ENCODE data around the gene HIVEP3.

DNA sequence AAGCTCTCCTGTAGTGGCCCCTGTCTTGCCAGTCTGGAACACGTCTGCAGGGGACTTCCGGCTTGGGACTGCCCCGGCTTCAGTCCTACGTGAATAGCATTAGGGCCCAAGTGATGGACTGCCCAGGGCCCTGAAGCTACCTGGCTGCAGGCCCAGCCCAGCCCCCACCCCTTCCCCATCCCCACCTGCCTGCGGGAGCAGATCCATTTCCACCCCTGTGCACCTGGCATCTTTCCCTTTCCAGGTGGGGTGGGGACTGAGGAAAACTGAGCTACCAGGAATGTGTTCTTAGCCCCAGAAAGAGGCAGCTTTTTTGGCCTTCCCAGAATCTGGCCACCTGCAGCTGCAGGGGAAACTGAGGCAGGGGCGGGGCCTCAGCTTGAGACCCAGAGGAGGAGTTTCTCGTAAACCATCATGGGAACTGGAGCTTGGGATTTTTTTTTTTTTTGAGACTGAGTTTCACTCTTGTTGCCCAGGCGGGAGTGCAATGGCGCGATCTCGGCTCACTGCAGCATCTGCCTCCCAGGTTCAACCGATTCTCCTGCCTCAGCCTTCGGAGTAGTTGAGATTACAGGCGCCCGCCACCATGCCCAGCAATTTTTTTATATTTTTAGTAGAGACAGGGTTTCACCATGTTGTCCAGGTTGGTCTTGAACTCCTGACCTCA is 437.5 kb downstream of the HIVEP3 start:
- TF ChIP-seq, protein P1, sequence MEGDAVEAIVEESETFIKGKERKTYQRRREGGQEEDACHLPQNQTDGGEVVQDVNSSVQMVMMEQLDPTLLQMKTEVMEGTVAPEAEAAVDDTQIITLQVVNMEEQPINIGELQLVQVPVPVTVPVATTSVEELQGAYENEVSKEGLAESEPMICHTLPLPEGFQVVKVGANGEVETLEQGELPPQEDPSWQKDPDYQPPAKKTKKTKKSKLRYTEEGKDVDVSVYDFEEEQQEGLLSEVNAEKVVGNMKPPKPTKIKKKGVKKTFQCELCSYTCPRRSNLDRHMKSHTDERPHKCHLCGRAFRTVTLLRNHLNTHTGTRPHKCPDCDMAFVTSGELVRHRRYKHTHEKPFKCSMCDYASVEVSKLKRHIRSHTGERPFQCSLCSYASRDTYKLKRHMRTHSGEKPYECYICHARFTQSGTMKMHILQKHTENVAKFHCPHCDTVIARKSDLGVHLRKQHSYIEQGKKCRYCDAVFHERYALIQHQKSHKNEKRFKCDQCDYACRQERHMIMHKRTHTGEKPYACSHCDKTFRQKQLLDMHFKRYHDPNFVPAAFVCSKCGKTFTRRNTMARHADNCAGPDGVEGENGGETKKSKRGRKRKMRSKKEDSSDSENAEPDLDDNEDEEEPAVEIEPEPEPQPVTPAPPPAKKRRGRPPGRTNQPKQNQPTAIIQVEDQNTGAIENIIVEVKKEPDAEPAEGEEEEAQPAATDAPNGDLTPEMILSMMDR (IDR thresholded peaks at IDR 0.05), result no peak
- no peak for TF ChIP-seq POLR2A (IDR thresholded peaks at IDR 0.05)
